Measurements from ENCODE around the gene TMC8.

TMC8 gene

GRCh38 chr17:78120971-78121800, 9.4 kb upstream of the TMC8 start:
- Histone ChIP-seq H3K4me2 (ENCODE audit: low read length) (no peak overlapping the region), H3K27ac (no peak overlapping the region), H3K9me3 (ENCODE audit: control insufficient read depth, low read length) (no peaks in the 10 kb centered on the region), H3K4me1 (peaks cover 5% of the 10 kb centered on the region), H3K27me3 (ENCODE audit: control insufficient read depth, insufficient read depth, low read length) (no peaks in the 10 kb centered on the region), H3K36me3 (ENCODE audit: control insufficient read depth, insufficient read depth, low read length) (no peaks in the 10 kb centered on the region), H3K4me3 (ENCODE audit: low read depth, low read length) (no peak overlapping the region), H2AFZ (no peak overlapping the region), H3K79me2 (no peaks in the 10 kb centered on the region), H3K9ac (no peak overlapping the region)
- no peak for TF ChIP-seq CTCF (IDR thresholded peaks at IDR 0.05)

GRCh38 chr17:78121801-78122215, 8.8 kb upstream of the TMC8 start:
- no peak overlapping the region for H3K4me3 ChIP-seq (ENCODE audit: low read depth, low read length)
- no peak overlapping the region for H3K9ac ChIP-seq

GRCh38 chr17:78122216-78122930, 8.2 kb upstream of the TMC8 start:
- H3K4me1 ChIP-seq, result peaks cover 3% of the 10 kb centered on the region
- H3K79me2 ChIP-seq, result no peaks in the 10 kb centered on the region
- no peaks in the 10 kb centered on the region for H3K36me3 ChIP-seq (ENCODE audit: control insufficient read depth, insufficient read depth, low read length)
- H3K4me2 ChIP-seq (ENCODE audit: low read length), result no peak overlapping the region
- no peaks in the 10 kb centered on the region for H3K9me3 ChIP-seq (ENCODE audit: control insufficient read depth, low read length)
- no peak overlapping the region for H3K9ac ChIP-seq
- no peak for TF ChIP-seq CTCF (IDR thresholded peaks at IDR 0.05)
- no peak overlapping the region for H2AFZ ChIP-seq
- H3K27me3 ChIP-seq (ENCODE audit: control insufficient read depth, insufficient read depth, low read length), result no peaks in the 10 kb centered on the region
- H3K27ac ChIP-seq, result no peak overlapping the region
- no peak overlapping the region for H3K4me3 ChIP-seq (ENCODE audit: low read depth, low read length)

More at GRCh38 chr17:78121801-78122215, 8.8 kb upstream of the TMC8 start:
- Histone ChIP-seq H3K27me3 (ENCODE audit: control insufficient read depth, insufficient read depth, low read length) (no peaks in the 10 kb centered on the region), H3K36me3 (ENCODE audit: control insufficient read depth, insufficient read depth, low read length) (no peaks in the 10 kb centered on the region), H2AFZ (no peak overlapping the region), H3K9me3 (ENCODE audit: control insufficient read depth, low read length) (no peaks in the 10 kb centered on the region), H3K27ac (no peak overlapping the region), H3K79me2 (no peaks in the 10 kb centered on the region), H3K4me1 (peaks cover 5% of the 10 kb centered on the region), H3K4me2 (ENCODE audit: low read length) (no peak overlapping the region)
- TF ChIP-seq CTCF (IDR thresholded peaks at IDR 0.05), result no peak

GRCh38 chr17:78122931-78123249, 7.7 kb upstream of the TMC8 start:
- H3K9ac ChIP-seq, result no peak overlapping the region
- no peak overlapping the region for H3K4me2 ChIP-seq (ENCODE audit: low read length)
- no peak overlapping the region for H3K27ac ChIP-seq
- TF ChIP-seq CTCF (IDR thresholded peaks at IDR 0.05), result no peak
- no peaks in the 10 kb centered on the region for H3K9me3 ChIP-seq (ENCODE audit: control insufficient read depth, low read length)
- no peak overlapping the region for H3K4me3 ChIP-seq (ENCODE audit: low read depth, low read length)
- H3K27me3 ChIP-seq (ENCODE audit: control insufficient read depth, insufficient read depth, low read length), result no peaks in the 10 kb centered on the region
- no peaks in the 10 kb centered on the region for H3K36me3 ChIP-seq (ENCODE audit: control insufficient read depth, insufficient read depth, low read length)
- no peak overlapping the region for H2AFZ ChIP-seq
- no peaks in the 10 kb centered on the region for H3K79me2 ChIP-seq
- no peaks in the 10 kb centered on the region for H3K4me1 ChIP-seq
